ENCODE measurements around the gene PEX14.
"Not testable (repeated sequence)": the region's sequence is repeated elsewhere in the genome, so short reads cannot be mapped to it uniquely, and the experiment has no call there.

Gene PEX14

GRCh38 chr1:10472220-10473144, 2.3 kb upstream of the PEX14 start, which contains the start of gene DFFA:
TSS of gene DFFA (minus strand) at chr1:10472529. CDS start at chr1:10472458, 71 bp downstream.
- Histone ChIP-seq H3K27me3 (no peaks in the 10 kb centered on the region), H3K36me3 (0 out of 2 replicates have a peak, but pooled peaks cover 4% of the 10 kb centered on the region), H3K4me1 (no peaks in the 10 kb centered on the region), H3K9me3 (no peaks in the 10 kb centered on the region), H3K4me3 (ENCODE audit: low read depth, low read length) (peak within 1 kb of the TSS; percentile 73)
- TF ChIP-seq, protein P1, sequence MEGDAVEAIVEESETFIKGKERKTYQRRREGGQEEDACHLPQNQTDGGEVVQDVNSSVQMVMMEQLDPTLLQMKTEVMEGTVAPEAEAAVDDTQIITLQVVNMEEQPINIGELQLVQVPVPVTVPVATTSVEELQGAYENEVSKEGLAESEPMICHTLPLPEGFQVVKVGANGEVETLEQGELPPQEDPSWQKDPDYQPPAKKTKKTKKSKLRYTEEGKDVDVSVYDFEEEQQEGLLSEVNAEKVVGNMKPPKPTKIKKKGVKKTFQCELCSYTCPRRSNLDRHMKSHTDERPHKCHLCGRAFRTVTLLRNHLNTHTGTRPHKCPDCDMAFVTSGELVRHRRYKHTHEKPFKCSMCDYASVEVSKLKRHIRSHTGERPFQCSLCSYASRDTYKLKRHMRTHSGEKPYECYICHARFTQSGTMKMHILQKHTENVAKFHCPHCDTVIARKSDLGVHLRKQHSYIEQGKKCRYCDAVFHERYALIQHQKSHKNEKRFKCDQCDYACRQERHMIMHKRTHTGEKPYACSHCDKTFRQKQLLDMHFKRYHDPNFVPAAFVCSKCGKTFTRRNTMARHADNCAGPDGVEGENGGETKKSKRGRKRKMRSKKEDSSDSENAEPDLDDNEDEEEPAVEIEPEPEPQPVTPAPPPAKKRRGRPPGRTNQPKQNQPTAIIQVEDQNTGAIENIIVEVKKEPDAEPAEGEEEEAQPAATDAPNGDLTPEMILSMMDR (IDR thresholded peaks at IDR 0.05; ENCODE audit: low read depth, low read length): no peak
- DNase-seq: peak; percentile 89

DNA sequence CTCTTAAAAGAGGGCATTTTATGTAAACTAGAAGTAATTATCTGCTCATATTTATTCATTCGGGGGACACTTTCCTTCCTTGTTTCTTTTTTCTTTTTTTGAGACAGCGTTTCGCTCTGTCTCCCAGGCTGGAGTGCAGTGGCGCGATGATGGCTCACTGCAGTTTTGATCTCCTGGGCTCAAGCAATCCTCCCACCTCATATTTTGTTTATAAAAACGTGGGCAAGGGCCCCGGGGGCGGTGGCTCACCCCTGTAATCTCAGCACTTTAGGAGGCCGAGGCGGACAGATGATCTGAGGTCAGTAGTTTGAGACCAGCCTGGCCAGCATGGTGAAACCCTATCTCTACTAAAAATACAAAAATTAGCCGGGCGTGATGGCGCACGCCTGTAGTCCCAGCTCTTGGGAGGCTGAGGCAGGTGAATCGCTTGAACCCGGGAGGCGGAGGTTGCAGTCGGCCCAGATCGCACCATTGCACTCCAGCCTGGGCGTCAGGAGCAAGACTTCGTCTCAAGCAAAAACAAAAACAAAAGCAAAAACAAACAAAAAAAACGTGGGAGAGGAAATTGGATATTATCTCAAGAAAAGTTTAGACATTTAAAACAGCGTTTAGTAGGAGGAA, 1.5 kb upstream of the PEX14 start:
- TF ChIP-seq, protein P1 (IDR thresholded peaks at IDR 0.05; ENCODE audit: low read depth, low read length): no peak
- Histone ChIP-seq H3K27me3 (no peaks in the 10 kb centered on the region), H3K4me3 (ENCODE audit: low read depth, low read length) (no peak overlapping the region), H3K36me3 (0 out of 2 replicates have a peak, but pooled peaks cover 2% of the 10 kb centered on the region), H3K9me3 (no peaks in the 10 kb centered on the region), H3K4me1 (no peaks in the 10 kb centered on the region)
- no peak for DNase-seq

- 0 out of 2 replicates have a peak overlapping the region, but pooled peaks have one; percentile 80 for H3K4me3 ChIP-seq (ENCODE audit: low read depth, low read length)
- not testable (repeated sequence) for H3K4me1 ChIP-seq, DNase-seq, H3K36me3 ChIP-seq, H3K27me3 ChIP-seq, H3K9me3 ChIP-seq
Observed at GRCh38 chr1:10474309-10474612, 489 bp upstream of the PEX14 start.

DNA sequence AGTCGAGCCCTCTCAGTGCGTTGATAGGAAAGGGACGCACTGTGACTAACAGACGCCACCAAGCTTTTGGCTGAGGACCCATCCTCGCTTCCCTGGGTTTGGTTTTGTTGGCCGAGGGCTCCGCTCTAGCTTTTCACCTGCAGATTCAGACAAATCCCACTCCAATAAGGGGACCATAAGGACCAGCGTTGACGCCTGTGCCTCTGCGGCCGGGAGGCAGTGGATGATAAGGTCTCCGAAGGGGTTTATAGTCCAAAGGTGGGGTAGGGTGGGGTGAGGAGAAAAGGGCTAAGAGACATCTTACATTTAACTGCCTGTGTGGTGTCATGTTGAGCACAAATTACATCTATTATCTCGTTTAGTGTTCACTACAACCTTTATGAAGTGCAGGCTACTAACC, 760 bp downstream of the PEX14 start:
- no peaks in the 10 kb centered on the region for H3K9me3 ChIP-seq
- H3K4me3 ChIP-seq (ENCODE audit: low read depth, low read length): peak overlapping the region; percentile 80
- no peaks in the 10 kb centered on the region for H3K36me3 ChIP-seq
- no peak for DNase-seq
- no peaks in the 10 kb centered on the region for H3K4me1 ChIP-seq
- no peaks in the 10 kb centered on the region for H3K27me3 ChIP-seq
- TF ChIP-seq, protein P1 (IDR thresholded peaks at IDR 0.05; ENCODE audit: low read depth, low read length): no peak

GRCh38 chr1:10479296-10479695, 4.5 kb downstream of the PEX14 start:
- H3K4me1 ChIP-seq: no peaks in the 10 kb centered on the region
- no peak for DNase-seq
- TF ChIP-seq, protein P1 (IDR thresholded peaks at IDR 0.05; ENCODE audit: low read depth, low read length): no peak
- H3K9me3 ChIP-seq: no peaks in the 10 kb centered on the region
- H3K27me3 ChIP-seq: no peaks in the 10 kb centered on the region
- H3K36me3 ChIP-seq: no peaks in the 10 kb centered on the region
- H3K4me3 ChIP-seq (ENCODE audit: low read depth, low read length): no peak overlapping the region

GRCh38 chr1:10480614-10481013, 5.9 kb downstream of the PEX14 start:
- Histone ChIP-seq H3K9me3 (no peaks in the 10 kb centered on the region), H3K4me1 (no peaks in the 10 kb centered on the region), H3K4me3 (ENCODE audit: low read depth, low read length) (no peak overlapping the region), H3K36me3 (no peaks in the 10 kb centered on the region), H3K27me3 (no peaks in the 10 kb centered on the region)
- TF ChIP-seq, protein P1 (IDR thresholded peaks at IDR 0.05; ENCODE audit: low read depth, low read length): no peak
- DNase-seq: no peak
